Body of pancreas (tissue), 4 donors: ENCODE measurements around the gene KRTAP8-1. TPM values are rescaled to one million over a fixed set of nuclear protein-coding genes. Genes with fewer than 3 reads are reported as not detected.

Experiments used
- ATAC-seq: fragments of 150-250 bp; one replicate; pipeline ENCODE4 v1.9.1; 2016
- DNase-seq, 4 donors: peaks; one replicate each; pipeline ENCODE4 v3.0.0-alpha.2; 2019
- H3K27ac ChIP-seq, 4 donors: fragments of 200-600 bp; sonication (generic); 1 replicate in 3 of 4; 2 replicates in 1 of 4; pipeline versions ENCODE4 v1.5.1 to v1.6.1; 2016 to 2019; ENCODE audit warnings: mild to moderate bottlenecking in 1 of 4, mixed read lengths in 1 of 4, moderate library complexity in 1 of 4
- H3K27me3 ChIP-seq, 2 donors: fragments of 200-600 bp; sonication (generic); one replicate each; pipeline ENCODE4 v1.6.0; 2016; ENCODE audit warnings: mild to moderate bottlenecking in 1 of 2
- H3K36me3 ChIP-seq, 2 donors: fragments of 200-600 bp; sonication (generic); replicated peaks in 1 of 2; 2 replicates each; pipeline ENCODE4 v1.5.1; 2016; ENCODE audit warnings: low read depth in 2 of 2; ENCODE audit not compliant: insufficient read depth in 1 of 2
- H3K4me1 ChIP-seq: fragments of 200-600 bp; sonication (generic); one replicate; pipeline ENCODE4 v1.6.0; 2016
- H3K4me3 ChIP-seq, 2 donors: fragments of 200-600 bp; sonication (generic); 1 replicate in 1 of 2; 2 replicates in 1 of 2; pipeline ENCODE4 v1.5.1; 2016 to 2019
- H3K9me3 ChIP-seq, 3 donors: fragments of 200-600 bp; sonication (generic); 1 replicate in 2 of 3; 2 replicates in 1 of 3; pipeline ENCODE4 v1.5.1; 2016
- POLR2A ChIP-seq, 3 donors: fragments of 450-650 bp; IDR thresholded peaks; one replicate each; pipeline ENCODE4 v1.6.1; 2016; ENCODE audit warnings: antibody characterized with exemption in 3 of 3, mild to moderate bottlenecking in 2 of 3
- WGBS, 2 donors: methylation state at CpG; one replicate each; pipeline ENCODE4 v1.1.5; 2017; 5-methylcytosine and 5-hydroxymethylcytosine counted together
- intact Hi-C: fragments of 100-400 bp; cut with DNase I; formaldehyde crosslinking; loops from one replicate; pipeline ENCODE4 v1.15.1; 2023
- small RNA-seq: library from RNA; depleted of rRNA; stranded (forward); fragments of <200 nt; gene quantifications from one replicate; pipeline ENCODE3, GENCODE V24; 2016
- total RNA-seq, 2 donors: library from RNA; depleted of rRNA; stranded (reverse); fragments of >200 nt; gene quantifications; one replicate each; pipeline ENCODE4 v1.1.0, GENCODE V29; 2016
- TF ChIP-seq, protein P1 (sequence below), 7 experiments: fragments of 450-650 bp in 4 of 7; fragments of 200-600 bp in 3 of 7; sonication (generic) in 3 of 7; IDR thresholded peaks; one replicate each; pipeline ENCODE4 v1.5.1; 2016 to 2019; ENCODE audit warnings: antibody characterized with exemption in 7 of 7

Gene KRTAP8-1
- total RNA-seq, 2 donors from 2014 or later: not detected

DNA sequence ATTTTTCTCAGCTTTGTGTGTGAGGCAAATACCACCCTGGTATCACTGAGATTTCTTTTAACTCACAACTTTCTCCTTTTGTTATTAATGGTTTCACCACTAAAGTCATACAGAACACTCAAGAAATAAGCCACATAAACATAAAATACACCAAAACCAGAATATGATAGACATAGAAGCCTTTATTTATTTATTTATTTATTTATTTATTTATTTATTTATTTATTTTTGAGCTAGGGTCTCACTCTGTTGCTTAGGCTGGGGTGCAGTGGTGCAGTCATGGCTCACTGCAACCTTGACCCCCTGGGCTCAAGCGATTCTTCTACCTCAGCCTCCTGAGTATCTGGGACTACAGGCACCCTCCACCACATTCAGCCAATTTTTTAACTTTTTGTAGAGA lies 12.5 kb downstream of the KRTAP8-1 start:
- Histone ChIP-seq H3K9me3 (no peaks in the 10 kb centered on the region), H3K27me3 (no peaks in the 10 kb centered on the region), H3K27ac (no peak overlapping the region), H3K4me3 (no peak overlapping the region), H3K36me3 (no peaks in the 10 kb centered on the region), H3K4me1 (no peaks in the 10 kb centered on the region)
- DNase-seq (no peak), ATAC-seq (no peak)
- intact Hi-C loops: no loop called here
- 92 to 96% methylated on average over 1 of the region's 1 CpG for WGBS, 2 donors
- TF ChIP-seq, protein P1, sequence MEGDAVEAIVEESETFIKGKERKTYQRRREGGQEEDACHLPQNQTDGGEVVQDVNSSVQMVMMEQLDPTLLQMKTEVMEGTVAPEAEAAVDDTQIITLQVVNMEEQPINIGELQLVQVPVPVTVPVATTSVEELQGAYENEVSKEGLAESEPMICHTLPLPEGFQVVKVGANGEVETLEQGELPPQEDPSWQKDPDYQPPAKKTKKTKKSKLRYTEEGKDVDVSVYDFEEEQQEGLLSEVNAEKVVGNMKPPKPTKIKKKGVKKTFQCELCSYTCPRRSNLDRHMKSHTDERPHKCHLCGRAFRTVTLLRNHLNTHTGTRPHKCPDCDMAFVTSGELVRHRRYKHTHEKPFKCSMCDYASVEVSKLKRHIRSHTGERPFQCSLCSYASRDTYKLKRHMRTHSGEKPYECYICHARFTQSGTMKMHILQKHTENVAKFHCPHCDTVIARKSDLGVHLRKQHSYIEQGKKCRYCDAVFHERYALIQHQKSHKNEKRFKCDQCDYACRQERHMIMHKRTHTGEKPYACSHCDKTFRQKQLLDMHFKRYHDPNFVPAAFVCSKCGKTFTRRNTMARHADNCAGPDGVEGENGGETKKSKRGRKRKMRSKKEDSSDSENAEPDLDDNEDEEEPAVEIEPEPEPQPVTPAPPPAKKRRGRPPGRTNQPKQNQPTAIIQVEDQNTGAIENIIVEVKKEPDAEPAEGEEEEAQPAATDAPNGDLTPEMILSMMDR (IDR thresholded peaks at IDR 0.05): no peak
- TF ChIP-seq POLR2A (IDR thresholded peaks at IDR 0.05): no peak

DNA sequence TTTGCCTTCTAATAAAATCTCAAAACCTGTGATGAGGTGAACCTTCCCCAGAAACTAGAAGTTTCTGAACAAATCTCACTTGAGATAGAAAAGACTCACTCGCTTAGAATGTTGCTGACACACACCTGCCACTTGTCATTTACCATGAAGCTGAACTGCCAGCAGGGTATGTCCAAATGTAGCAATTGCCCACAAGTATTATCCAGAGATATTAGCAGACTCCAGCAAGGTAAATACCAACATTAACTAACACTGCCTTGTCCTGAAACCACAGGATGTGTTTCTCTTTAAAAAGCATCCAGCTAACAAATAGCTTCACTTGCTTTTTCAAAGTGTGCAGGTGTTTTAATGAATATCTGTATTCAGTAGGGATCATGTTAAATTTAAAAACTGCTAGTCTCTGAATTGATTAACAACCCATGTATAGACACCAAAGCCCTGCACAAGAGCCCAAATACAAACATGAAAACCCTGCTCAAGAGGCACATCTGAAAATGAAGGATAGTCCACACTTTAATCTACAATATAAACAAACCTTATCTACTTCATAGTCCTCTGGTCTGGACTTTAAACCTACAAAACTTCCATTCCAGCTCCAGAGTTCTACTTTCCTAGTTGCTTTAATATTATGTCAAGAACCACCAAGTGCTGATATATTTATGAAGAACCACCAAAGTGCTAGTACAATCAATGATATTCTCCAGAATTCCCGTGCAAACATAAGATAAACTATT lies 19.3 kb downstream of the KRTAP8-1 start:
- 15 to 22% methylated on average over 2 of the region's 2 CpGs for WGBS, 2 donors
- H3K4me1 ChIP-seq: peaks cover 3% of the 10 kb centered on the region
- no peaks in the 10 kb centered on the region for H3K36me3 ChIP-seq
- TF ChIP-seq, protein P1 (IDR thresholded peaks at IDR 0.05): no peak
- TF ChIP-seq POLR2A (IDR thresholded peaks at IDR 0.05): no peak
- peak; percentile 59 for ATAC-seq
- H3K27ac ChIP-seq: no peak overlapping the region
- no peak overlapping the region for H3K4me3 ChIP-seq
- intact Hi-C loops: no loop called here
- no peaks in the 10 kb centered on the region for H3K9me3 ChIP-seq
- DNase-seq: no peak
- no peaks in the 10 kb centered on the region for H3K27me3 ChIP-seq

DNA sequence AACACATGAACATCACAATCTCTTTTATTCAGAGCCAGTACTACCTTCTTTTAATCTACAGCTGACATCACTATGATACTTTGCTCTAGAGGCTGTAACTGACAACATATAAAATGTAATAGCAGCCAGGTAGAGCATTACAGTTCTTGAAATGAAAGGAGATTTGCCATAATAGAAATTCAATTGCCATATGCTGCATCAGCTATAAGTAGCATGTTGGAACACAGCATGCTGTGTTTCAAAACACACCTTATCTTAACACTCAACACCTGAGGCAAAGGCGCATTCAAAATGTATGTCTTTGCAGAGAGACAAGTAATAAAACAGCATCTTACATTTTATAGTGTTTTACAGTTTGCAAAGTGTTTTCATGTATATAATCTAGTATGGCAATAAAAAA lies 33.8 kb downstream of the KRTAP8-1 start:
- Histone ChIP-seq H3K27ac (no peak overlapping the region), H3K36me3 (no peaks in the 10 kb centered on the region), H3K4me1 (no peaks in the 10 kb centered on the region), H3K27me3 (no peaks in the 10 kb centered on the region), H3K4me3 (no peak overlapping the region), H3K9me3 (no peaks in the 10 kb centered on the region)
- DNase-seq: no peak
- 91 to 94% methylated on average over 1 of the region's 1 CpG for WGBS, 2 donors
- TF ChIP-seq POLR2A (IDR thresholded peaks at IDR 0.05): no peak
- TF ChIP-seq, protein P1 (IDR thresholded peaks at IDR 0.05): no peak
- intact Hi-C loops: no loop called here
- no peak for ATAC-seq

DNA sequence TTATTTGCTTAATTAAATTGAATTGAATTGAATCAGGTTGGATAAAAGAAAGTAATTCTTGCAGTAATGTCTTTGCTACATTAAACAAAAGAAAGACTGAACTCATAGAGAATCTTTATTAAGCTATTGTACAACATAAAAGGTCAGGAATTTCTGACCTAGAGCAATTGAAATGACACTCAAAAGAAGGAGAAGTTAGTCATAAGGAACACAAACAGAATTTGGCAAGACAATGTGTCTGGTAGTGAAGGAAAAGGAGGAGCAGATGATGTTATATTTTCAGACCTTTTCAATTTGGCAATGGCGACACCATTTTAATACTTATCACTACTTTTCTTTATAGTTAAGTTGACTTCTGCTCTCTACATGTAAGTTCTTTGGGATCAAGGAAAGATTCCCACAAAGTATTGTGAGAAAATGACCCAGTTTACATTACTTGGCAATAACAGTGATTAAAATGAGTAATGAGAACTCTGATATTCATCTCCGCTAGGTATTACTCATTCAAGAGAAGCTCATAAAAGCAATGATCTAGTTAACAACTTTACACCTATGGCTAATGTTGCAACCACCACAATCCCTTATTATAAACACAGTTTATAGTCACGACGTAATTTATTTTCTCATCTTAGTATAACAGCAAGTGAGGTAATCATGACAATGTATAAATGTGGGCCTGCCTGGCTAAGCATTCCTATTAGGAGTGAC lies 43.2 kb downstream of the KRTAP8-1 start:
- H3K9me3 ChIP-seq: no peaks in the 10 kb centered on the region
- DNase-seq (no peak), ATAC-seq (no peak)
- H3K4me1 ChIP-seq: peaks cover 9% of the 10 kb centered on the region
- TF ChIP-seq, protein P1 (IDR thresholded peaks at IDR 0.05): no peak
- TF ChIP-seq POLR2A (IDR thresholded peaks at IDR 0.05): no peak
- 87 to 92% methylated on average over 4 of the region's 4 CpGs for WGBS, 2 donors
- no peak overlapping the region for H3K27ac ChIP-seq
- no peaks in the 10 kb centered on the region for H3K36me3 ChIP-seq
- intact Hi-C loops: no loop called here
- H3K4me3 ChIP-seq: no peak overlapping the region
- no peaks in the 10 kb centered on the region for H3K27me3 ChIP-seq

Small RNA genes lying within 50 kb of the gene (small RNA-seq; reads per million reads assigned to genes)
- gene AP000244.1 (not detected), gene KRTAP8-2P (not detected), gene KRTAP8-3P (not detected)

Other genes starting within 250 kb of the KRTAP8-1 start
- gene KRTAP22-2, start 222.9 kb downstream of the KRTAP8-1 start, total RNA-seq: not detected
- gene KRTAP6-3, start 220.8 kb downstream of the KRTAP8-1 start, total RNA-seq: not detected
- not detected for gene KRTAP6-2, start 214.4 kb downstream of the KRTAP8-1 start, total RNA-seq
- not detected for gene KRTAP22-1, start 212.2 kb downstream of the KRTAP8-1 start, total RNA-seq
- gene KRTAP6-1, start 199.3 kb downstream of the KRTAP8-1 start, total RNA-seq: not detected
- gene KRTAP20-1, start 196.8 kb downstream of the KRTAP8-1 start, total RNA-seq: not detected
- not detected for gene KRTAP20-4, start 192.6 kb downstream of the KRTAP8-1 start, total RNA-seq
- gene KRTAP20-2, start 178.1 kb downstream of the KRTAP8-1 start, total RNA-seq: not detected
- not detected for gene KRTAP20-3, start 170.4 kb downstream of the KRTAP8-1 start, total RNA-seq
- gene KRTAP21-3, start 94.5 kb downstream of the KRTAP8-1 start, total RNA-seq: not detected
- not detected for gene KRTAP21-2, start 66.0 kb downstream of the KRTAP8-1 start, total RNA-seq
- not detected for gene KRTAP21-1, start 57.8 kb downstream of the KRTAP8-1 start, total RNA-seq
- not detected for gene KRTAP7-1, start 16.5 kb upstream of the KRTAP8-1 start, total RNA-seq
- gene KRTAP11-1, start 68.3 kb upstream of the KRTAP8-1 start, total RNA-seq: not detected
- gene KRTAP19-8, start 225.2 kb upstream of the KRTAP8-1 start, total RNA-seq: not detected